Ascending aorta (tissue), 2 donors: ENCODE data around the gene GPR55. TPM values are rescaled to one million over a fixed set of nuclear protein-coding genes. Genes with fewer than 3 reads are reported as not detected.

Source experiments
- DNase-seq, 2 donors: peaks; one replicate each; pipeline ENCODE4 v3.0.0-alpha.2; 2019; ENCODE audit warnings: low spot score in 2 of 2
- H3K27ac ChIP-seq, 2 donors: fragments of 200-600 bp; sonication (generic); one replicate each; pipeline ENCODE4 v1.5.1; 2016 to 2017; ENCODE audit warnings: mild to moderate bottlenecking in 1 of 2
- H3K27me3 ChIP-seq: fragments of 200-600 bp; sonication (generic); one replicate; pipeline ENCODE4 v1.5.1; 2017
- H3K36me3 ChIP-seq, 2 donors: fragments of 200-600 bp; sonication (generic); one replicate each; pipeline ENCODE4 v1.5.1; 2016
- H3K4me1 ChIP-seq, 2 donors: fragments of 200-600 bp; sonication (generic); one replicate each; pipeline ENCODE4 v1.5.1; 2016 to 2017; ENCODE audit warnings: mild to moderate bottlenecking in 1 of 2
- H3K4me3 ChIP-seq, 2 donors: fragments of 200-600 bp; sonication (generic); one replicate each; pipeline ENCODE4 v1.5.1; 2016 to 2017; ENCODE audit warnings: mild to moderate bottlenecking in 1 of 2
- H3K9me3 ChIP-seq, 2 donors: fragments of 200-600 bp; sonication (generic); one replicate each; pipeline ENCODE4 v1.5.1; 2016
- CTCF ChIP-seq, 3 experiments: fragments of 200-600 bp in 2 of 3; fragments of 450-650 bp in 1 of 3; sonication (generic) in 2 of 3; IDR thresholded peaks; one replicate each; pipeline ENCODE4 v1.5.1; 2016 to 2019; ENCODE audit warnings: antibody characterized with exemption in 3 of 3, mild to moderate bottlenecking in 1 of 3, moderate library complexity in 1 of 3
- intact Hi-C: fragments of 100-400 bp; cut with DNase I; formaldehyde crosslinking; loops from one replicate; pipeline ENCODE4 v1.15.1; 2023
- total RNA-seq: library from RNA; depleted of rRNA; stranded (reverse); fragments of >200 nt; gene quantifications from one replicate; pipeline ENCODE4 v1.1.0, GENCODE V29; 2016

GPR55 gene
- total RNA-seq, 1 donor from 2014 or later, result not detected

GRCh38 chr2:230929381-230930148 is 4.5 kb upstream of the GPR55 start:
- Histone ChIP-seq H3K36me3 (no peaks in the 10 kb centered on the region), H3K4me3 (no peak overlapping the region), H3K27me3 (no peaks in the 10 kb centered on the region), H3K4me1 (no peaks in the 10 kb centered on the region), H3K27ac (no peak overlapping the region), H3K9me3 (no peaks in the 10 kb centered on the region)
- DNase-seq, result peak in 1 of 2 donors; percentile 49
- TF ChIP-seq CTCF (IDR thresholded peaks at IDR 0.05), result no peak
- intact Hi-C loops, result no loop called here

- no peaks in the 10 kb centered on the region for H3K36me3 ChIP-seq
- H3K27me3 ChIP-seq, result no peaks in the 10 kb centered on the region
- DNase-seq, result peak in 1 of 2 donors; percentile 49
- no peak for TF ChIP-seq CTCF (IDR thresholded peaks at IDR 0.05)
- H3K4me1 ChIP-seq, result no peaks in the 10 kb centered on the region
- H3K27ac ChIP-seq, result no peak overlapping the region
- intact Hi-C loops, result no loop called here
- H3K9me3 ChIP-seq, result no peaks in the 10 kb centered on the region
- no peak overlapping the region for H3K4me3 ChIP-seq
These were observed 3.8 kb upstream of the GPR55 start for GRCh38 chr2:230928701-230929380.

GRCh38 chr2:230927711-230928341 is 2.8 kb upstream of the GPR55 start:
- Histone ChIP-seq H3K4me1 (no peaks in the 10 kb centered on the region), H3K9me3 (no peaks in the 10 kb centered on the region), H3K36me3 (no peaks in the 10 kb centered on the region), H3K27ac (no peak overlapping the region), H3K27me3 (no peaks in the 10 kb centered on the region), H3K4me3 (no peak overlapping the region)
- no peak for TF ChIP-seq CTCF (IDR thresholded peaks at IDR 0.05)
- intact Hi-C loops, result no loop called here
- DNase-seq, result peak in 1 of 2 donors; percentile 52

- no peak overlapping the region for H3K4me3 ChIP-seq
- peak in 1 of 2 donors; percentile 47 for DNase-seq
These were observed 1.1 kb upstream of the GPR55 start for GRCh38 chr2:230925879-230926765.

More at GRCh38 chr2:230925879-230926765, 1.1 kb upstream of the GPR55 start:
- Histone ChIP-seq H3K27me3 (no peaks in the 10 kb centered on the region), H3K9me3 (no peaks in the 10 kb centered on the region), H3K4me1 (no peaks in the 10 kb centered on the region), H3K27ac (no peak overlapping the region), H3K36me3 (no peaks in the 10 kb centered on the region)
- intact Hi-C loops, result no loop called here
- no peak for TF ChIP-seq CTCF (IDR thresholded peaks at IDR 0.05)
